PC-9 (cell line): Measurements from ENCODE around the gene PTGES2.

Source experiments
- CTCF ChIP-seq: fragments of 200-600 bp; sonication (generic); conservative IDR thresholded peaks from 2 replicates; pipeline ENCODE4 v1.6.1; 2017; ENCODE audit warnings: mixed run types, antibody characterized with exemption, mild to moderate bottlenecking, moderate library complexity
- EZH2 ChIP-seq: fragments of 200-600 bp; sonication (generic); IDR thresholded peaks from 2 replicates; pipeline ENCODE4 v1.8.0; 2017; ENCODE audit warnings: antibody characterized with exemption, low read depth

DNA sequence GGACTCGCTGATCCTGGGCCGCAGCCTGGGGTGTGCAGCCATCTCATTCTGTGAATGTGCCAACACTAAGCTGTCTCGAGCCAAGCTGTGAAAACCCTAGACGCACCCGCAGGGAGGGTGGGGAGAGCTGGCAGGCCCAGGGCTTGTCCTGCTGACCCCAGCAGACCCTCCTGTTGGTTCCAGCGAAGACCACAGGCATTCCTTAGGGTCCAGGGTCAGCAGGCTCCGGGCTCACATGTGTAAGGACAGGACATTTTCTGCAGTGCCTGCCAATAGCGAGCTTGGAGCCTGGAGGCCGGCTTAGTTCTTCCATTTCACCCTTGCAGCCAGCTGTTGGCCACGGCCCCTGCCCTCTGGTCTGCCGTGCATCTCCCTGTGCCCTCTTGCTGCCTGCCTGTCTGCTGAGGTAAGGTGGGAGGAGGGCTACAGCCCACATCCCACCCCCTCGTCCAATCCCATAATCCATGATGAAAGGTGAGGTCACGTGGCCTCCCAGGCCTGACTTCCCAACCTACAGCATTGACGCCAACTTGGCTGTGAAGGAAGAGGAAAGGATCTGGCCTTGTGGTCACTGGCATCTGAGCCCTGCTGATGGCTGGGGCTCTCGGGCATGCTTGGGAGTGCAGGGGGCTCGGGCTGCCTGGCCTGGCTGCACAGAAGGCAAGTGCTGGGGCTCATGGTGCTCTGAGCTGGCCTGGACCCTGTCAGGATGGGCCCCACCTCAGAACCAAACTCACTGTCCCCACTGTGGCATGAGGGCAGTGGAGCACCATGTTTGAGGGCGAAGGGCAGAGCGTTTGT is 19.9 kb downstream of the PTGES2 start:
- TF ChIP-seq CTCF: no peak
- no peak for TF ChIP-seq EZH2
